Caki2 (cell line): ENCODE results near the gene YAP1. TPM values are rescaled to one million over a fixed set of nuclear protein-coding genes. Genes with fewer than 3 reads are reported as not detected.

ENCODE experiments used
- DNase-seq: peaks from one replicate; pipeline ENCODE4 v3.0.0-alpha.2; 2015; ENCODE audit warnings: low read depth
- in situ Hi-C: cut with HindIII; loops from 2 replicates; pipeline ENCODE4 v1.10.0; 2016; ENCODE audit warnings: low sequenced_read_pairs, low pct_unique_long_range_greater_than_20kb, mixed read lengths
- total RNA-seq: library from RNA; depleted of rRNA; stranded (reverse); fragments of >200 nt; shearing (Covaris generic); gene quantifications from 2 replicates; pipeline ENCODE4 v1.2.3, GENCODE V29; 2014; ENCODE audit warnings: low replicate concordance

Gene YAP1
- total RNA-seq, 1 experiment from 2014 or later, result 16.8 TPM

DNA sequence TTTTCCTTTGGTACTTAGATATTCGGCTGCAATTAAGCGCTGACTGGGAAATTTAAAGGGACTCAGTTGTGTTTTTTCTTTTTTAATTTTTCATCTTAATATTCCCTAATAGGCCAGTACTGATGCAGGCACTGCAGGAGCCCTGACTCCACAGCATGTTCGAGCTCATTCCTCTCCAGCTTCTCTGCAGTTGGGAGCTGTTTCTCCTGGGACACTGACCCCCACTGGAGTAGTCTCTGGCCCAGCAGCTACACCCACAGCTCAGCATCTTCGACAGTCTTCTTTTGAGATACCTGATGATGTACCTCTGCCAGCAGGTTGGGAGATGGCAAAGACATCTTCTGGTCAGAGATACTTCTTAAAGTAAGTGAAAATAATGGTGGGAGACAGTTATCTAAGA lies 3.8 kb downstream of the YAP1 start:
- in situ Hi-C loops, result no loop called here
- DNase-seq, result no peak

- DNase-seq, result peak; percentile 85
- in situ Hi-C loops, result no loop called here
These were observed 5.3 kb downstream of the YAP1 start for GRCh38 chr11:102115557-102115956.

DNA sequence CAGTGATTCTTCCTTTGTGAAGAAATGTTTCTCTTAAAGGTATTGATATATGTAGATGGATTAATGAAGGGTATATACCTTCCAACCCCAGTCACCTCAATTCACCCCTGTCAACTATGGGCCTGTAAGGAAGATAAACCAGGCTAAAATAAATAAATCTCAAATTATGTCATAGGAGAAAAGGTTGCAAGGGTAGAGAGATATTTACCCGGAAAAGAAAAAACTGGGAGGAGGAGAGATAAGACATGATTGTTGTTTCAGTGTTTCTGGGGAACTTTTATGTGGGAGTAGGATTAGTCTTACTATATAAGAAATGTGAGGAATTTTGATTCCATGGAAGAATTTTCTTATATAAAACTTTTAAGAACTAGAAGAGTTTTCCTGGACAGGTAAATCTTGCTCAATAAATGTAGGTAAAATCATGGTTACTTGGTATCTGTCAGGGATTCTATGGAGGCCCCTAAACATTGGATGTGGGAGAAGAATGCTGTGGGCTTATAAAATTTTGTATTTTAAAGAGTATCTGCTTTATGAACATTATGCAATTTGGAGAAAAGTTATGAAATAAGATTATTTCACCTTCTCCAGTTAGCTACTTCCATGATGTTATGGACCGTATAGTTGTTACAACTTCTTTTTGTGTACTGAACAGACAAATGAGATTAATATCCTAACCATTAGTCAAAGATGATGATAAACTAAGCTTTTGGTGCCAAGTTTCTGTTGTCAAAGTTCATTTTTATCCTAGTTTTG lies 6.4 kb downstream of the YAP1 start:
- DNase-seq, result no peak
- in situ Hi-C loops, result no loop called here

DNA sequence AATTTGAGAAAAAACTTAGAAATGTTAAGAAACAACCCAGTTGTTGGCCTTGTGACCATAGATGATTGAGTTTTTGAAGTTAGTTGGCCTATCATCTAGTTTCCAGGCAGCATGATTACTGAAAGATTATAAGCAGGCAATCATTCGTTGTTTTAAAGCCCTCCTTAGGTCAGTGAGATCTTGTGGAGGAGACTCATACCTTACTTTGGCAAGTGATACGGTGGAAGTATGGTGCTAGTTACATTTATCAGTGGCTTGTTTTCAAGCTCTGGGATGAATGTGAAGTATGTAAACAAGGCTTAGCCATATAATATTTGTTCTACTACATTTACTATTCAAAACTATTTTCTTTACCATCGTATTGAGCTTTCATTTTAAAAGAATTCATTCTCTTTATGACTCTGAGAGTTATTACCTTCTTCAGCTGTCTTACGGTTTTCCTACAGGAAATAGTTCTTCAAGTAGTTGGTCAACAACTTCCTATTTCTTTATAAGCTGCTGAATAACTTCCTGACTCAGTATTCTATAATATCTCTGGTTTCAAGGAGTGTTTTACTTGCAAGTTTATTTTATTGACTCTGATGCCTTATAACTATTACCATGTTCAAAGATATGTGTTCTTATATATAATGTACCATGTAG lies 7.3 kb downstream of the YAP1 start:
- DNase-seq, result no peak
- in situ Hi-C loops, result no loop called here

DNA sequence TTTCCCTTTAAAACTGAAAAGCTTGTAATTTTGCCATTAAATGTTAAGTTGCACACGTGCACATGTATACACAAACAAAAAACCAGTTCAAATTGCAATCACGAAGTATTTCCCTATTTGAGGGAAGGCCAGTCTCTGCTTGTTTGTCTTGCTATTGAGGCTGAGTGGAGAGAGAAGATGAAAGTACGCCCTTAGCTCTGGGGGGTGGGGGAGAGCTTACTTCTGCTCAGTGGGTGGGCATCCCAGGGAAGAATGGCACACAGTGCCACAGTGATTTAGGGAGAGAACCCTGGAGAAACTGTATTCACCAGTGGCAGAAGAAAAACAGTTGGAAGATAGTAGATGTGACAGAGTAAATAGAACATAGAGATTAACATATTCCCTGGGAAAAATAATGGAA lies 8.7 kb downstream of the YAP1 start:
- no peak for DNase-seq

DNA sequence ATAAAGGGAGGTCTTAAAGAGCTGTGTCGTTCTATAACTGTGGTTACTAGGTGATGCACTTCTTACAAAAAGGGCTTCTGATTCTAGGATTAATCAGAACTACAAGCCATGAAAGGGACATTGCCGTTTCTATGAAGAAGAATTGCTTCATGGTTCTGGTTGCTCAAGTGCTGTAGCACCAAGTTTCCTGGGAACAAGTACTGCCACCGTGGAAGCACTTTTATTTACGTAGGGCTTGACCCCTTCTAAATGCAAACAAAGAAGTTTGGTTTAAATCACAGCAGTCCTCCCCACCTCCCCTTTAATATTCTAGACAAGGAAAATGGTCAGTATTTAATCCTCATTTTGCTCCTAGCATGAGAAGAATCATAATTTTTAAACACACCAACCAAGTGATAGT lies 9.8 kb downstream of the YAP1 start:
- in situ Hi-C loops, result no loop called here
- no peak for DNase-seq

More for the DNA sequence above, 8.7 kb downstream of the YAP1 start:
- in situ Hi-C loops, result no loop called here

DNA sequence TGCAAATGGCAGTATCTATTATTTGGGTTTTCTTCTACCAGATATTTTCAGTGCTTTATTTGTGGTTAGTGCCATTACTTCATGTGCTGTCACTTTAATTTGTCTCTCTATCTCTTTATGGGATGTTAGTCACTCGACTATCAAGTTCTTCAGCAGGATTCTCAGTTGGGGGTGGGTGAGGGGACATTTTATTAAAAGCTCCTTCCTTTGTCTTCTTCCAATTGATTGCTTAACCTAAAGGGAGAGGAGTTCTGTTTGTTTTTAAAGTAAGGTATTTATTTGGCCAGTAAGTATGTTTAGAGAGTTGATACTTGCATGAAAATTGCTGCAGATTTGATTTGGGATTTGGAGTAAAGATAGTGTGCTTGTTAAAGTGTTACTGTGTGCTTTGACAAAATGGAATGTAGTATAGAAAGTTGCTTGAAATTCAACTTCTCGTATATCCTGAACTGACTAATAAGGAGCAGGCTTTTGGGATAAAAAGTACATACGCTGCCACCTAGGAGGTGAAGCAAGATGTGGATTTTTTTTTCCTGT lies 10.3 kb downstream of the YAP1 start:
- in situ Hi-C loops, result no loop called here
- no peak for DNase-seq

GRCh38 chr11:102121329-102121728 lies 11.1 kb downstream of the YAP1 start:
- no peak for DNase-seq
- in situ Hi-C loops, result no loop called here

- in situ Hi-C loops, result no loop called here
- DNase-seq, result no peak
These were observed 24.4 kb downstream of the YAP1 start for GRCh38 chr11:102134597-102134996.

GRCh38 chr11:102135256-102135655 lies 25.0 kb downstream of the YAP1 start:
- DNase-seq, result no peak
- in situ Hi-C loops, result no loop called here

DNA sequence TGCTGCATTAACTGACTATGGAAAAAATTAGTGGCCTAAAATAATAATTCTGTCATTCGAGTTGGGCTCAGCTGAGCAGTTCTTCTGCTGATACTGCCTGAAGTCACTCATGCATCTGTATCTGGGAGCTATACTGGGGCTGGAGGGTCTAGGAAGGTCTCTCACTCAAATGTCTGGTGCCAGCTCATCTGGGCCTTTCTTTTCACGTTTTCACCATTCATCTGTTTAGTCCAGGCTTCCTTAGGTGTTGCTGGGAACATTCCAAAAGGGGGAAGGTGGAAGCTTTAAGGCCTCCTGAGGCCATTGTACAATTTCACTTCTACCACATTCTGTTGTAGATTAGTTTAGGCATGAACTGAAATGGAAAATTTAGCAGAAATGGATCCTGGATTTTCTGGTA lies 28.0 kb downstream of the YAP1 start:
- DNase-seq, result no peak
- in situ Hi-C loops, result no loop called here

DNA sequence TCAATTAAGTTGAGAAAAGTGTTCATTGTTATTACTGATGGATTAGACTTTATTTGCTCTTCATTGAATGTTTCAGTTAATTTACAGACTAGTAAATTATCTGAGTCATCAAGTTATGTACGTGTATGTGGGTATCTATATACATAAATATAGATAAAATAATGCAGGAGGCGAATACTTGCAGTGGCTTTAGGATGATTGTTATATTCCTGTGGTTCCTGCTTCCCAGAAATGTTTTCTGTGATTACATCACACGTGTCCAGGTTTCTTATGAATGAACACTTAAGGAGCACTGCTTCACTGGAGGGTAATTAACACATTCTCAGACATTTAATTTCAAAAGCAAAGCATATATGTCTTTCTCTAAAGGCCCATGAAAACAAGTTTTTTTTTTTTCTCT lies 28.4 kb downstream of the YAP1 start:
- in situ Hi-C loops, result no loop called here
- DNase-seq, result no peak

DNA sequence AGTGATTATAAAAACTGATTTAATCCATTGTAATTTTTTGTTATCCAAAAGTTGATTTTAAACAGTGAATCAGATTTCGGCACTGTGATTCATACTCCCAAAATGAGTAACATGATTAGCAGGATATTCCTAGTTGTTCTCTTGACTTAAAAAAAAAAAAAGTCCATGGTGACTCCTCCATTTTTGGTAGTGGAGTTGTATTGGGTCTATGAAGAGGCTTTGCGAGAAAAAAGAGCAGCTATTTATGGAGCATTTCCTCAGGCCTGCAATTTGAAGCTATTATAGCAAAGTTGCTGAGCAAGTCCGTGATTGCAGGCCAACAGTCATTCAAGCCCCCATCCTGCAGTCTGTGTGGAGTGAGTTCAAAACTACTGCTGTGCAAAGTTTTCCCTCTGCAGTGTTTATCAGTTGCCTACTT lies 28.8 kb downstream of the YAP1 start:
- DNase-seq, result no peak
- in situ Hi-C loops, result no loop called here

DNA sequence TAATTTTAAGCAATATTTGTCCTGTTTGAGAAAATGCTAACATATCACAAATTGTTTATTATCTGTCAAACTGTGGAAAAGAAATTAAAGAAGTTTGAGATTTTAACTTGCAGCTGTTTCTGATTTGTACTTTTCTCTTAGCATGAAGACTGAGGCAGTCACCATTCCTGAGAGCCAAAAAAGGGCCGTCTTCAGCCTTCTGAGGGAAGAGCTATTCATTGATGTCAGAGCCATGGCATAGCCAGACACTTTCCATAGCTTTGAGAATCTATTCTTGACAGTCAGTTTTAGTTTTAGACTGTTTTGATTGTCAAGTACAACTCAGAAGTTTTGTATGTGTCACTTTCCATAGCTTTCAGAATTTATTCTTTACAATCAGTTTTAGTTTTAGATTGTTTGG lies 32.1 kb downstream of the YAP1 start:
- DNase-seq, result no peak
- in situ Hi-C loops, result no loop called here

- no peak for DNase-seq
- in situ Hi-C loops, result no loop called here
These were observed 33.6 kb downstream of the YAP1 start for GRCh38 chr11:102143867-102144266.

- in situ Hi-C loops, result no loop called here
- no peak for DNase-seq
These were observed 34.4 kb downstream of the YAP1 start for GRCh38 chr11:102144357-102145355.

GRCh38 chr11:102147015-102147414 lies 36.8 kb downstream of the YAP1 start:
- no peak for DNase-seq
- in situ Hi-C loops, result no loop called here

DNA sequence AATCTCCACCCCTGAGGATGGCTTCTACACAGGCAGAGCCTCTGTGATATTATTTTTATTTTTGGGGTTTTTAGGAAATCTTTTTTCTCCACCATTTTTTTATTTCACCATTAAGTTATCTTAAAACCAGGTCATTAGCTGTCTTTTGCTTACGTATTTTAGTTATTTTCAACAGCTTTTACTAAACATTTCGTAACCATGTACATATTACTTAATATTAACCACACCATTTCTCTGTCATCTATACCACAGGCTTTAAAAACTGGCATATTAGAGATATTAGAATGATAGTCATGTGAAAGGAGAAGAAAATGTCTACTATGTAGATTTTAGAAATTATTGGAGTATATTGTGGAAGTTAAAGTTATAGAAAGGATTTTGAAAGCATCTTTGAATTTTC lies 37.4 kb downstream of the YAP1 start:
- DNase-seq, result no peak
- in situ Hi-C loops, result no loop called here

GRCh38 chr11:102148059-102148458 lies 37.8 kb downstream of the YAP1 start:
- in situ Hi-C loops, result no loop called here
- no peak for DNase-seq
